HG03354 (cell line): Measurements from ENCODE around the gene FMO2.
A peak's percentile ranks its signal among the peaks of the same experiment; 100 is the strongest.

Experiments
- ATAC-seq: cut with Tn5 transposase; IDR thresholded peaks from one replicate; pipeline ENCODE4 v1.9.1; 2021; ENCODE audit warnings: mild to moderate bottlenecking; ENCODE audit not compliant: unreplicated experiment, poor library complexity, severe bottlenecking

Gene FMO2

GRCh38 chr1:171173069-171173468, 12.0 kb upstream of the FMO2 start:
- peak; percentile 66 for ATAC-seq

- ATAC-seq: no peak
Measured at GRCh38 chr1:171174560-171175294, 10.4 kb upstream of the FMO2 start.

GRCh38 chr1:171177261-171177660, 7.8 kb upstream of the FMO2 start:
- ATAC-seq: no peak

GRCh38 chr1:171179318-171180227, 5.5 kb upstream of the FMO2 start:
- ATAC-seq: no peak

GRCh38 chr1:171180670-171181069, 4.4 kb upstream of the FMO2 start:
- no peak for ATAC-seq

GRCh38 chr1:171188388-171189266, 3.5 kb downstream of the FMO2 start:
- ATAC-seq: peak; percentile 90

- no peak for ATAC-seq
Measured at GRCh38 chr1:171191992-171192391, 6.9 kb downstream of the FMO2 start.

- ATAC-seq: no peak
Measured at GRCh38 chr1:171195767-171196166, 10.7 kb downstream of the FMO2 start.

GRCh38 chr1:171196351-171196750, 11.3 kb downstream of the FMO2 start:
- ATAC-seq: no peak

GRCh38 chr1:171198081-171198480, 13.0 kb downstream of the FMO2 start:
- no peak for ATAC-seq

- ATAC-seq: no peak
Measured at GRCh38 chr1:171204296-171204695, 19.2 kb downstream of the FMO2 start.

- no peak for ATAC-seq
Measured at GRCh38 chr1:171206204-171206977, 21.3 kb downstream of the FMO2 start.

GRCh38 chr1:171206978-171207355, 21.9 kb downstream of the FMO2 start:
- no peak for ATAC-seq

GRCh38 chr1:171207377-171207776, 22.3 kb downstream of the FMO2 start:
- ATAC-seq: no peak

GRCh38 chr1:171210355-171210754, 25.3 kb downstream of the FMO2 start:
- no peak for ATAC-seq

- no peak for ATAC-seq
Measured at GRCh38 chr1:171212607-171213351, 27.7 kb downstream of the FMO2 start.

GRCh38 chr1:171213559-171214454, 28.7 kb downstream of the FMO2 start:
- no peak for ATAC-seq
